ENCODE measurements around the gene RAB11A. TPM values are rescaled to one million over a fixed set of nuclear protein-coding genes. Genes with fewer than 3 reads are reported as not detected.
"Not testable (repeated sequence)": the region's sequence is repeated elsewhere in the genome, so short reads cannot be mapped to it uniquely, and the experiment has no call there.

RAB11A gene
- total RNA-seq, 2 experiments from 2014 or later = 98.5 to 102 TPM

GRCh38 chr15:65863106-65863505 lies 6.2 kb upstream of the RAB11A start:
- H3K4me1 Mint-ChIP-seq (ENCODE audit: low read depth) = peaks cover 11% of the 10 kb centered on the region
- H3K27me3 Mint-ChIP-seq = no peaks in the 10 kb centered on the region
- Histone ChIP-seq H3K36me3 (ENCODE audit: insufficient read depth, low read length) (no peaks in the 10 kb centered on the region), H3K9me3 (ENCODE audit: control insufficient read depth in 1 of 2, insufficient read depth in 1 of 2, low read length in 2 of 2) (no peaks in the 10 kb centered on the region), H3K4me1 (ENCODE audit: insufficient read depth, low read length) (peaks cover 3% of the 10 kb centered on the region), H3K4me3 (ENCODE audit: low read length) (no peak overlapping the region), H3K27ac (ENCODE audit: low read depth in 1 of 2, low read length in 2 of 2) (no peak overlapping the region), H3K27me3 (ENCODE audit: control insufficient read depth in 1 of 2, insufficient read depth in 2 of 2, low read length in 2 of 2) (no peaks in the 10 kb centered on the region)
- no peak for ATAC-seq (ENCODE audit: poor library complexity)
- TF ChIP-seq, protein P1, sequence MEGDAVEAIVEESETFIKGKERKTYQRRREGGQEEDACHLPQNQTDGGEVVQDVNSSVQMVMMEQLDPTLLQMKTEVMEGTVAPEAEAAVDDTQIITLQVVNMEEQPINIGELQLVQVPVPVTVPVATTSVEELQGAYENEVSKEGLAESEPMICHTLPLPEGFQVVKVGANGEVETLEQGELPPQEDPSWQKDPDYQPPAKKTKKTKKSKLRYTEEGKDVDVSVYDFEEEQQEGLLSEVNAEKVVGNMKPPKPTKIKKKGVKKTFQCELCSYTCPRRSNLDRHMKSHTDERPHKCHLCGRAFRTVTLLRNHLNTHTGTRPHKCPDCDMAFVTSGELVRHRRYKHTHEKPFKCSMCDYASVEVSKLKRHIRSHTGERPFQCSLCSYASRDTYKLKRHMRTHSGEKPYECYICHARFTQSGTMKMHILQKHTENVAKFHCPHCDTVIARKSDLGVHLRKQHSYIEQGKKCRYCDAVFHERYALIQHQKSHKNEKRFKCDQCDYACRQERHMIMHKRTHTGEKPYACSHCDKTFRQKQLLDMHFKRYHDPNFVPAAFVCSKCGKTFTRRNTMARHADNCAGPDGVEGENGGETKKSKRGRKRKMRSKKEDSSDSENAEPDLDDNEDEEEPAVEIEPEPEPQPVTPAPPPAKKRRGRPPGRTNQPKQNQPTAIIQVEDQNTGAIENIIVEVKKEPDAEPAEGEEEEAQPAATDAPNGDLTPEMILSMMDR (IDR thresholded peaks at IDR 0.05) = no peak
- no peak for DNase-seq
- H3K9me3 Mint-ChIP-seq = no peaks in the 10 kb centered on the region
- intact Hi-C loops (cut with DNase I, micrococcal nuclease) = loop anchor here in 1 of 2 experiments (2.0 to 10.0 kb wide), 3 partner anchors 222 to 678 kb away; partner anchors contain the start of gene CLPX
- POLR2A ChIA-PET = interaction anchor here (0.9 kb wide), 1 partner anchor 71 kb away, joined by 3 read pairs; the partner anchor contains the start of gene DENND4A
- no peaks in the 10 kb centered on the region for H3K36me3 Mint-ChIP-seq (ENCODE audit: low read depth)
- H3K4me3 Mint-ChIP-seq = no peak overlapping the region
- H3K27ac Mint-ChIP-seq = no peak overlapping the region
- CTCF ChIA-PET = interaction anchor here (0.5 to 1.6 kb wide), 9 partner anchors 9 to 85 kb away, joined by 3 to 8 read pairs (median 3); no protein-coding TSS in a partner anchor

GRCh38 chr15:65867244-65867643 lies 2.0 kb upstream of the RAB11A start:
- Mint-ChIP-seq H3K27me3 (peaks cover 3% of the 10 kb centered on the region), H3K9me3 (no peaks in the 10 kb centered on the region), H3K36me3 (ENCODE audit: low read depth) (peaks cover 24% of the 10 kb centered on the region), H3K4me3 (peak overlapping the region; percentile 25), H3K27ac (no peak overlapping the region), H3K4me1 (ENCODE audit: low read depth) (peaks cover 40% of the 10 kb centered on the region)
- CTCF ChIA-PET = interaction anchor here (1.1 kb wide), 1 partner anchor 115 kb away, joined by 3 read pairs; no protein-coding TSS in a partner anchor
- intact Hi-C loops (cut with DNase I, micrococcal nuclease) = loop anchor here in 1 of 2 experiments (10.0 kb wide), 2 partner anchors 552 to 682 kb away; partner anchors contain the start of gene CLPX
- H3K9me3 ChIP-seq (ENCODE audit: control insufficient read depth in 1 of 2, insufficient read depth in 1 of 2, low read length in 2 of 2) = no peaks in the 10 kb centered on the region
- no peak for DNase-seq
- peaks cover 20% of the 10 kb centered on the region for H3K4me1 ChIP-seq (ENCODE audit: insufficient read depth, low read length)
- POLR2A ChIA-PET = no interaction called here
- no peak for ATAC-seq (ENCODE audit: poor library complexity)
- H3K4me3 ChIP-seq (ENCODE audit: low read length) = no peak overlapping the region
- H3K36me3 ChIP-seq (ENCODE audit: insufficient read depth, low read length) = no peaks in the 10 kb centered on the region
- TF ChIP-seq, protein P1 (IDR thresholded peaks at IDR 0.05) = no peak
- no peaks in the 10 kb centered on the region for H3K27me3 ChIP-seq (ENCODE audit: control insufficient read depth in 1 of 2, insufficient read depth in 2 of 2, low read length in 2 of 2)
- no peak overlapping the region for H3K27ac ChIP-seq (ENCODE audit: low read depth in 1 of 2, low read length in 2 of 2)

DNA sequence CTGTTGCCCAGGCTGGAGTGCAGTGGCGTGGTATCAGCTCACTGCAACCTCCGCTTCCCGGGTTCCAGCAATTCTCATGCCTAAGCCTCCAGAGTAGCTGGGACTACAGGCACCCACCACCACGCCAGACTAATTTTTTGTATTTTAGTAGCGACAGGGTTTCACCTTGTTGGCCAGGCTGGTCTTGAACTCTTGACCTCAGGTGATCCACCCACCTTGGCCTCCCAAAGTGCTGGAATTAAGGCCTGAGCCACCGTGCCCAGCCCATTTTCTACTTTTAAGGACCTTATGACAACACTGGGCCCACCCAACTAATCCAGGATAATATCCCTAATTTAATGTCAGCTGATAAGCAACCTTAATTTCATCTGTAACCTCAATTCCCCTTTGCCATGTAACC lies 1.4 kb upstream of the RAB11A start:
- DNase-seq; H3K4me3 ChIP-seq (ENCODE audit: low read length); H3K9me3 ChIP-seq (ENCODE audit: control insufficient read depth in 1 of 2, insufficient read depth in 1 of 2, low read length in 2 of 2); H3K27me3 ChIP-seq (ENCODE audit: control insufficient read depth in 1 of 2, insufficient read depth in 2 of 2, low read length in 2 of 2); H3K27me3 Mint-ChIP-seq; H3K9me3 Mint-ChIP-seq; ATAC-seq (ENCODE audit: poor library complexity); H3K36me3 ChIP-seq (ENCODE audit: insufficient read depth, low read length); H3K27ac ChIP-seq (ENCODE audit: low read depth in 1 of 2, low read length in 2 of 2): not testable (repeated sequence)
- H3K4me3 Mint-ChIP-seq = peak overlapping the region; percentile 99
- H3K4me1 ChIP-seq (ENCODE audit: insufficient read depth, low read length) = peaks cover 21% of the 10 kb centered on the region
- ChIA-PET CTCF (interaction anchor here (1.3 to 1.5 kb wide), 3 partner anchors 22 to 229 kb away, joined by 3 to 4 read pairs (median 3); no protein-coding TSS in a partner anchor), POLR2A (interaction anchor here (1.8 to 3.3 kb wide), 4 partner anchors 11 to 76 kb away, joined by 7 to 71 read pairs (median 38); partner anchors contain the start of gene DENND4A)
- peak overlapping the region; percentile 100 for H3K27ac Mint-ChIP-seq
- peaks cover 40% of the 10 kb centered on the region for H3K4me1 Mint-ChIP-seq (ENCODE audit: low read depth)
- intact Hi-C loops (cut with DNase I, micrococcal nuclease) = loop anchor here (2.0 to 10.0 kb wide), 3 partner anchors 19 to 683 kb away; partner anchors contain the start of gene CLPX (in 1 of the 2)
- peaks cover 28% of the 10 kb centered on the region for H3K36me3 Mint-ChIP-seq (ENCODE audit: low read depth)

Data from CD4-positive, alpha-beta T cell (primary cell).